Gastrocnemius medialis (tissue), 4 donors: ENCODE measurements around the gene SVOPL. TPM values are rescaled to one million over a fixed set of nuclear protein-coding genes. Genes with fewer than 3 reads are reported as not detected.
"Not testable (repeated sequence)": the region's sequence is repeated elsewhere in the genome, so short reads cannot be mapped to it uniquely, and the experiment has no call there.

Experiments used
- ATAC-seq, 2 donors: fragments of 150-250 bp; one replicate each; pipeline ENCODE4 v1.9.1; 2016
- DNase-seq, 2 donors: peaks; one replicate each; pipeline ENCODE4 v3.0.0-alpha.2; 2019
- H3K27ac ChIP-seq, 4 donors: fragments of 200-600 bp; sonication (generic); 1 replicate in 1 of 4; 2 replicates in 3 of 4; pipeline ENCODE4 v1.5.1; 2016 to 2018; ENCODE audit warnings: mild to moderate bottlenecking in 2 of 4, moderate library complexity in 1 of 4
- H3K27me3 ChIP-seq, 3 donors: fragments of 200-600 bp; sonication (generic) in 2 of 3; 1 replicate in 1 of 3; 2 replicates in 2 of 3; pipeline versions ENCODE4 v1.5.1 to v1.6.0; 2016 to 2019; ENCODE audit warnings: mild to moderate bottlenecking in 1 of 3, moderate library complexity in 1 of 3
- H3K36me3 ChIP-seq, 2 donors: fragments of 200-600 bp; sonication (generic) in 1 of 2; one replicate each; pipeline ENCODE4 v1.5.1; 2017 to 2018
- H3K4me1 ChIP-seq, 2 donors: fragments of 200-600 bp; sonication (generic) in 1 of 2; one replicate each; pipeline ENCODE4 v1.5.1; 2016 to 2017; ENCODE audit warnings: mild to moderate bottlenecking in 2 of 2
- H3K4me3 ChIP-seq, 4 donors: fragments of 200-600 bp; sonication (generic) in 3 of 4; 1 replicate in 1 of 4; 2 replicates in 3 of 4; pipeline ENCODE4 v1.5.1; 2016 to 2019; ENCODE audit warnings: mild to moderate bottlenecking in 2 of 4
- H3K9me3 ChIP-seq, 3 donors: fragments of 200-600 bp; sonication (generic) in 2 of 3; 1 replicate in 1 of 3; 2 replicates in 2 of 3; pipeline ENCODE4 v1.5.1; 2016 to 2019
- POLR2A ChIP-seq, 2 donors: fragments of 450-650 bp; IDR thresholded peaks; one replicate each; pipeline ENCODE4 v1.6.1; 2017; ENCODE audit warnings: antibody characterized with exemption in 2 of 2, mild to moderate bottlenecking in 2 of 2, moderate library complexity in 2 of 2
- in situ Hi-C, 4 donors: fragments of 200-750 bp; cut with MboI; loops; one replicate each; pipeline versions ENCODE4 v1.15.0 to v1.8.0; 2017; ENCODE audit warnings: low sequenced_read_pairs in 4 of 4
- intact Hi-C: fragments of 100-400 bp; cut with DNase I; formaldehyde crosslinking; loops from one replicate; pipeline ENCODE4 v1.15.1; 2023; ENCODE audit warnings: low total_unique reads
- total RNA-seq, 4 donors: library from RNA; depleted of rRNA; stranded (reverse); fragments of >200 nt; gene quantifications; one replicate each; pipeline versions ENCODE4 v1.1.0 to v1.2.3, GENCODE V29; 2016
- TF ChIP-seq, protein P1 (sequence below), 5 experiments: fragments of 450-650 bp in 3 of 5; fragments of 200-600 bp in 2 of 5; sonication (generic) in 2 of 5; IDR thresholded peaks in 4 of 5; conservative IDR thresholded peaks in 1 of 5; 1 replicate in 4 of 5; 2 replicates in 1 of 5; pipeline ENCODE4 v1.5.1; 2016 to 2019; ENCODE audit warnings: antibody characterized with exemption in 5 of 5, mild to moderate bottlenecking in 3 of 5, moderate library complexity in 3 of 5

Gene SVOPL
- total RNA-seq, 4 donors from 2014 or later: not detected

DNA sequence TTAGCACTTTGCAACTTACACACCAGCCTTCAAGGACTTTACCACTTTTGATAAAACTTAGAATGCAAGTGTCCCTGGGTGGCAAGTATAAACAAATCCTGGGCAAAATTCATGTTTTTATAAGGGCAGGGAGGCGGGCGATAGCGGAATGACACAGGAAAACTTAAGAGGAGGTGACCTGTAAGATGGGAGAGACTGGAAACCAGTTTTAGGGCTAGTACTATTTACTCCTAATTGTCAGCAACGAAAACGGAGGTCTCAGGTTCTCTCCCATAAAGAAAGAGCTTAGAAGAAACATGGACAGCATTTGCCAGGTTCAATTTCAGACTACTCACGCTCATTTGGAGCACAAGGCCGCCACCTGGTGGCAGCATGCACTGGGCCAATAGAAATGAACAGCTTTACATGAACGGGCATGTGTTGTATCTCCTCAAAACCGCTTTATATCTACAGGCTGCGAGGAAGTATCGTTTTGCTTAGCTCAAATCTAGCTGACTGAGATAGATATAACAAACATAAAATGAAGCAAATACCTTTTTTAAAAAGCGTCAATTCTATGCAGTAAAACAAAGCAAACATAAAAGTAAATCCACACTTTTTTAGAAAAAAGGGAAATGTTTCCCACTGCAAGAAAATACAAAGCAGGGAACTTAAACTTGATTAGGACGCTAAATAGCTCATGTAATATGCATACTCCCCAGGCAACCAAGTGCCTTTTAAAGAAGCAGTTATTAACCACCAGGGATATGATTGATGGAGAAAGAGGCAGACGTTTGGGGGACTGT is 37.6 kb upstream of the SVOPL start:
- no peak overlapping the region for H3K4me3 ChIP-seq
- intact Hi-C loops (loop anchor here (1.0 to 5.0 kb wide), 2 partner anchors 577 to 836 kb away; no protein-coding TSS in a partner anchor), in situ Hi-C loops (loop anchor here in 3 of 4 donors (10.0 to 25.0 kb wide), 4 partner anchors 564 to 1126 kb away; no protein-coding TSS in a partner anchor)
- H3K9me3 ChIP-seq: no peaks in the 10 kb centered on the region
- H3K27me3 ChIP-seq: no peaks in the 10 kb centered on the region
- ATAC-seq: no peak
- no peak for TF ChIP-seq POLR2A (IDR thresholded peaks at IDR 0.05)
- TF ChIP-seq, protein P1, sequence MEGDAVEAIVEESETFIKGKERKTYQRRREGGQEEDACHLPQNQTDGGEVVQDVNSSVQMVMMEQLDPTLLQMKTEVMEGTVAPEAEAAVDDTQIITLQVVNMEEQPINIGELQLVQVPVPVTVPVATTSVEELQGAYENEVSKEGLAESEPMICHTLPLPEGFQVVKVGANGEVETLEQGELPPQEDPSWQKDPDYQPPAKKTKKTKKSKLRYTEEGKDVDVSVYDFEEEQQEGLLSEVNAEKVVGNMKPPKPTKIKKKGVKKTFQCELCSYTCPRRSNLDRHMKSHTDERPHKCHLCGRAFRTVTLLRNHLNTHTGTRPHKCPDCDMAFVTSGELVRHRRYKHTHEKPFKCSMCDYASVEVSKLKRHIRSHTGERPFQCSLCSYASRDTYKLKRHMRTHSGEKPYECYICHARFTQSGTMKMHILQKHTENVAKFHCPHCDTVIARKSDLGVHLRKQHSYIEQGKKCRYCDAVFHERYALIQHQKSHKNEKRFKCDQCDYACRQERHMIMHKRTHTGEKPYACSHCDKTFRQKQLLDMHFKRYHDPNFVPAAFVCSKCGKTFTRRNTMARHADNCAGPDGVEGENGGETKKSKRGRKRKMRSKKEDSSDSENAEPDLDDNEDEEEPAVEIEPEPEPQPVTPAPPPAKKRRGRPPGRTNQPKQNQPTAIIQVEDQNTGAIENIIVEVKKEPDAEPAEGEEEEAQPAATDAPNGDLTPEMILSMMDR (IDR thresholded peaks at IDR 0.05 in 4 of 5, conservative IDR thresholded peaks at IDR 0.05 in 1 of 5): peak; percentile 58 to 80 (median 64)
- DNase-seq: peak; percentile 19 to 52
- no peak overlapping the region for H3K27ac ChIP-seq
- no peaks in the 10 kb centered on the region for H3K36me3 ChIP-seq
- H3K4me1 ChIP-seq: no peaks in the 10 kb centered on the region

DNA sequence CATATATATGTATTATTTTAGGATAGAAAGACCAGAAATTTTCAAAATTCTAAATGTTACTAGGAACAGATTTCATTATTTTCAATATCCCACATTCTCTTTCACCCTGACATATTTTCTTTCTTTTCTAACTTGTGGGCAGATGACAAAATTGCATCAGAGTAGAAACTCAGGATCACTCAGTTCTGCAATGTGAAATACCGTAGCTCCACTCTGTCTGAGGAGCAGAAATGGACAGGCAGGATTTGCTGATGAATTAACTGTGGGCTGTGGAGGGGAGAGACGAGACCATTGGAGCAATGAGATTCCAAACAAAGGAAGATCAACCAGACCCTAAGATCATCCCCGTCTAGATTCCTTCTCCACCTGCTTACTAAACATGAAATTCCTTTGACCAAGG is 37.0 kb upstream of the SVOPL start:
- in situ Hi-C loops: loop anchor here in 3 of 4 donors (10.0 to 25.0 kb wide), 4 partner anchors 563 to 1126 kb away; no protein-coding TSS in a partner anchor
- TF ChIP-seq POLR2A (IDR thresholded peaks at IDR 0.05): no peak
- TF ChIP-seq, protein P1 (IDR thresholded peaks at IDR 0.05 in 4 of 5, conservative IDR thresholded peaks at IDR 0.05 in 1 of 5): no peak

DNA sequence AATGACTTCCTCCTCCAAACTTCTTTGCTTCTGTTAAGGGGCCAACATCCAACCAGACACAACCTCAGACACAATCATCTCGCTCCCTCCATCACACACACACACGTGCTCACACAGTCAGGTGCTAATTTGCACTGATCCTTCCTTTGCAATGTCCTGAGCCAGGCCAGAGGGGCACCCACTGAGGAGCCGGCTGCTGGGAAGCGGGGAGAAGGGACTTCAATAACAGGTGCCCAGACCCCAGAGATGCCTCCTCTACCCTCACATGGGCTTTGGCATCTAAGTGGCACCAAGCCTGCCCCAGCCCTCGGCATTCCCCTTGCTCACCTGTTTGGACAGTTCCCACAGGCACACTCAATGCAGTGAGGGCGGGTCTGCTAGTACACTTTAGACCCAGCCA is 34.2 kb upstream of the SVOPL start:
- Histone ChIP-seq H3K27me3 (no peaks in the 10 kb centered on the region), H3K4me3 (no peak overlapping the region), H3K27ac (no peak overlapping the region), H3K4me1 (no peaks in the 10 kb centered on the region), H3K36me3 (no peaks in the 10 kb centered on the region), H3K9me3 (no peaks in the 10 kb centered on the region)
- no peak for ATAC-seq
- in situ Hi-C loops (loop anchor here in 3 of 4 donors (10.0 to 25.0 kb wide), 4 partner anchors 561 to 1123 kb away; no protein-coding TSS in a partner anchor), intact Hi-C loops (loop anchor here (5.0 kb wide), 1 partner anchor 833 kb away; no protein-coding TSS in a partner anchor)
- no peak for DNase-seq
- no peak for TF ChIP-seq POLR2A (IDR thresholded peaks at IDR 0.05)
- TF ChIP-seq, protein P1 (IDR thresholded peaks at IDR 0.05 in 4 of 5, conservative IDR thresholded peaks at IDR 0.05 in 1 of 5): no peak

More for the DNA sequence above, 37.0 kb upstream of the SVOPL start:
- Histone ChIP-seq H3K36me3 (no peaks in the 10 kb centered on the region), H3K4me3 (no peak overlapping the region), H3K27me3 (no peaks in the 10 kb centered on the region), H3K27ac (no peak overlapping the region), H3K9me3 (no peaks in the 10 kb centered on the region), H3K4me1 (no peaks in the 10 kb centered on the region)
- intact Hi-C loops: loop anchor here (1.0 to 5.0 kb wide), 2 partner anchors 577 to 836 kb away; no protein-coding TSS in a partner anchor
- ATAC-seq: no peak
- no peak for DNase-seq

DNA sequence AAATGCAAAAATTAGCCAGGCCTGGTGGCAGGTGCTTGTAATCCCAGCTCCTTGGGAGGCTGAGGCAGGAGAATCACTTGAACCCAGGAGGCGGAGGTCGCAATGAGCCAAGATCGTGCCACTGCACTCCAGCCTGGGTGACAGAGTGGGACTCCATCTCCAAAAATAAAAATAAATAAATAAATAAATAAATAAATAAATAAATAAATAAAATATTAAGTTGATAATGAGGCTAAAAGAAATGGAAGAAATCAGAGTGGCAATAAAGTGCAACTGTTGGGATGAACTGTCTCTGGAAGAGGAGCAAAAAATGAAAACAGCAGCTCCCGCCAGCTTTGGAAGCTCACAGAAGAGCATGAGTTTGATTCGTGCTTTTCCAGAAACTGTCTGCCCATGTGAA is 30.6 kb upstream of the SVOPL start:
- intact Hi-C loops, H3K27ac ChIP-seq, H3K36me3 ChIP-seq, H3K9me3 ChIP-seq, H3K4me3 ChIP-seq, ATAC-seq, H3K27me3 ChIP-seq, DNase-seq, H3K4me1 ChIP-seq: not testable (repeated sequence)
- in situ Hi-C loops: loop anchor here in 3 of 4 donors (10.0 to 25.0 kb wide), 4 partner anchors 557 to 1119 kb away; no protein-coding TSS in a partner anchor

DNA sequence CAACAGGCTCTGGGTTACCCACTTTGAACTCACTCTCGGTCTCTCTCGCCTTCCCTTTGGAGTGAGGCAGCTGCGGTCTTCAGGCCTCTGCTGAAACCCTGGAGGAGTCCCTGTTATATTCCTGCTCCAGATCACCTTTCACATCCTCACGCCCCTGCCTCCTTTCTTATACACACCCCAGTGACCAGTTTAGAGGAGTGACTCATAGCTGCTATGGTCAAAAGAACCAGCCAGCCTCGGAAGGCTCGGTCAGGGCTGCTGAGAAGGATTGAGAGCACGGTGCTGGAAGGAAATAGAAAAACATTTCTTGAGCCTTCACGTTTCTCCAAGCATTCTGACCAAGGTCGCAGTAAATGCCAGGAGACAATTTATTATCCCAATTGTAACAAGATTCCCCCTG is 28.3 kb upstream of the SVOPL start:
- Histone ChIP-seq H3K36me3 (no peaks in the 10 kb centered on the region), H3K9me3 (no peaks in the 10 kb centered on the region), H3K4me1 (no peaks in the 10 kb centered on the region), H3K27ac (no peak overlapping the region), H3K27me3 (no peaks in the 10 kb centered on the region), H3K4me3 (no peak overlapping the region)
- no peak for ATAC-seq
- TF ChIP-seq, protein P1 (IDR thresholded peaks at IDR 0.05 in 4 of 5, conservative IDR thresholded peaks at IDR 0.05 in 1 of 5): no peak
- no peak for TF ChIP-seq POLR2A (IDR thresholded peaks at IDR 0.05)
- in situ Hi-C loops: loop anchor here in 2 of 4 donors (25.0 kb wide), 2 partner anchors 567 to 1117 kb away; no protein-coding TSS in a partner anchor
- DNase-seq: no peak
- intact Hi-C loops: no loop called here
